HepG2 (cell line): ENCODE data around the gene CLTCL1.

ENCODE experiments used
- HCFC1 ChIP-seq: fragments of 150-350 bp; IDR thresholded peaks from 2 replicates; pipeline ENCODE4 v1.6.1; 2014; ENCODE audit warnings: low read depth, low read length
- U2AF2 ChIP-seq: fragments of 200-400 bp; formaldehyde crosslinking; IDR thresholded peaks from 2 replicates; pipeline ENCODE4 v1.6.1; 2017; ENCODE audit warnings: low read depth, mild to moderate bottlenecking, low read length
- ZBTB7A ChIP-seq: sonication (generic); formaldehyde crosslinking; IDR thresholded peaks from 2 replicates; pipeline ENCODE4 v1.8.0; 2022; ENCODE audit warnings: mild to moderate bottlenecking, missing genetic modification reagents

GRCh38 chr22:19130959-19131684 lies 160.4 kb downstream of the CLTCL1 start, which contains the start of gene TSSK2:
- TF ChIP-seq ZBTB7A (CRISPR knock-in tag) (no peak), U2AF2 (no peak), HCFC1 (no peak)
